Gastrocnemius medialis (tissue), 4 donors: ENCODE results near the gene TMEM175. TPM values are rescaled to one million over a fixed set of nuclear protein-coding genes. Genes with fewer than 3 reads are reported as not detected.

Experiments
- ATAC-seq, 2 donors: fragments of 150-250 bp; one replicate each; pipeline ENCODE4 v1.9.1; 2016
- DNase-seq, 2 donors: peaks; one replicate each; pipeline ENCODE4 v3.0.0-alpha.2; 2019
- H3K27ac ChIP-seq, 4 donors: fragments of 200-600 bp; sonication (generic); 1 replicate in 1 of 4; 2 replicates in 3 of 4; pipeline ENCODE4 v1.5.1; 2016 to 2018; ENCODE audit warnings: mild to moderate bottlenecking in 2 of 4, moderate library complexity in 1 of 4
- H3K27me3 ChIP-seq, 3 donors: fragments of 200-600 bp; sonication (generic) in 2 of 3; 1 replicate in 1 of 3; 2 replicates in 2 of 3; pipeline versions ENCODE4 v1.5.1 to v1.6.0; 2016 to 2019; ENCODE audit warnings: mild to moderate bottlenecking in 1 of 3, moderate library complexity in 1 of 3
- H3K36me3 ChIP-seq, 2 donors: fragments of 200-600 bp; sonication (generic) in 1 of 2; one replicate each; pipeline ENCODE4 v1.5.1; 2017 to 2018
- H3K4me1 ChIP-seq, 2 donors: fragments of 200-600 bp; sonication (generic) in 1 of 2; one replicate each; pipeline ENCODE4 v1.5.1; 2016 to 2017; ENCODE audit warnings: mild to moderate bottlenecking in 2 of 2
- H3K4me3 ChIP-seq, 4 donors: fragments of 200-600 bp; sonication (generic) in 3 of 4; 1 replicate in 1 of 4; 2 replicates in 3 of 4; pipeline ENCODE4 v1.5.1; 2016 to 2019; ENCODE audit warnings: mild to moderate bottlenecking in 2 of 4
- H3K9me3 ChIP-seq, 3 donors: fragments of 200-600 bp; sonication (generic) in 2 of 3; 1 replicate in 1 of 3; 2 replicates in 2 of 3; pipeline ENCODE4 v1.5.1; 2016 to 2019
- POLR2A ChIP-seq, 2 donors: fragments of 450-650 bp; IDR thresholded peaks; one replicate each; pipeline ENCODE4 v1.6.1; 2017; ENCODE audit warnings: antibody characterized with exemption in 2 of 2, mild to moderate bottlenecking in 2 of 2, moderate library complexity in 2 of 2
- in situ Hi-C, 4 donors: fragments of 200-750 bp; cut with MboI; loops; one replicate each; pipeline versions ENCODE4 v1.15.0 to v1.8.0; 2017; ENCODE audit warnings: low sequenced_read_pairs in 4 of 4
- intact Hi-C: fragments of 100-400 bp; cut with DNase I; formaldehyde crosslinking; loops from one replicate; pipeline ENCODE4 v1.15.1; 2023; ENCODE audit warnings: low total_unique reads
- total RNA-seq, 4 donors: library from RNA; depleted of rRNA; stranded (reverse); fragments of >200 nt; gene quantifications; one replicate each; pipeline versions ENCODE4 v1.1.0 to v1.2.3, GENCODE V29; 2016
- TF ChIP-seq, protein P1 (sequence below), 5 experiments: fragments of 450-650 bp in 3 of 5; fragments of 200-600 bp in 2 of 5; sonication (generic) in 2 of 5; IDR thresholded peaks in 4 of 5; conservative IDR thresholded peaks in 1 of 5; 1 replicate in 4 of 5; 2 replicates in 1 of 5; pipeline ENCODE4 v1.5.1; 2016 to 2019; ENCODE audit warnings: antibody characterized with exemption in 5 of 5, mild to moderate bottlenecking in 3 of 5, moderate library complexity in 3 of 5

TMEM175 gene
- total RNA-seq, 4 donors from 2014 or later, result 15.3 to 29.6 (median 20.8) TPM

DNA sequence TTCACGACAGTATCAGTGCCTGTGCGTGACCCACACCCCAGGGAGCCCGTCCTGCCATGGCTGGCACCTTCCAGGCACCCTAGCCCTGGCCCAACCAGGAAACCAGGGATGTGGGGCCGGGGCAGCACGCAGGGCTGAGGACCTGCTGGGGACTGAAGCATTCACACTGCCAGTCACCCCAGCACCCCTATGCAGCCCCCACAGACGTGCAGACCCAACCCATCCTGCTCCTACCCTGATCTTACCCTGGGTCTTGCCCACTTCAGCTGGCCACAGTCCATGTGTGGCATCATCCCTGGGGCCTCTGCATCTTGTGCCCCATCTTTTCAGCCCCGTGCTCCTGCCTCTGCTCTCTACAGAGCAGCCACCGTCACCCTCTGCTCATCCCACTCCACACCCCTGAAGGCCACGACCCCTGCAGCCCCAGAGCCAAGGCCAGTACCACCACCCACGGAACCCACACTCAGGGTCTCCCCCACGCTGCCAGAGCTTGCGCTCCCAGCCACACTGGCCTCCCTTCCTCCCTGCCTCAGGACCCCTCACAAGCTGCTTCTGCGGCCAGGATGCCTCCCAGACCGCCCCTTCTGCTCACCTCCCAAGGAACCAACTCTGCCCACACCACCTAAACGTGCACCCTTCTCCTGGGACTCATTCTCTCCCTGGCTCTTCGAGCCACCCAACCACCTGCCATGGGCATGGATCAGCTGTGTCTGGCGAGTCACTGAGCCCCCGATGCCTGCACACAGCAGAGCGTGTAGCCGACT is 25.7 kb upstream of the TMEM175 start:
- ATAC-seq (no peak), DNase-seq (no peak)
- Histone ChIP-seq H3K4me3 (no peak overlapping the region), H3K4me1 (no peaks in the 10 kb centered on the region), H3K36me3 (peaks cover 0 to 28% of the 10 kb centered on the region in 2 donors), H3K9me3 (no peaks in the 10 kb centered on the region), H3K27ac (no peak overlapping the region), H3K27me3 (no peaks in the 10 kb centered on the region)
- TF ChIP-seq, protein P1, sequence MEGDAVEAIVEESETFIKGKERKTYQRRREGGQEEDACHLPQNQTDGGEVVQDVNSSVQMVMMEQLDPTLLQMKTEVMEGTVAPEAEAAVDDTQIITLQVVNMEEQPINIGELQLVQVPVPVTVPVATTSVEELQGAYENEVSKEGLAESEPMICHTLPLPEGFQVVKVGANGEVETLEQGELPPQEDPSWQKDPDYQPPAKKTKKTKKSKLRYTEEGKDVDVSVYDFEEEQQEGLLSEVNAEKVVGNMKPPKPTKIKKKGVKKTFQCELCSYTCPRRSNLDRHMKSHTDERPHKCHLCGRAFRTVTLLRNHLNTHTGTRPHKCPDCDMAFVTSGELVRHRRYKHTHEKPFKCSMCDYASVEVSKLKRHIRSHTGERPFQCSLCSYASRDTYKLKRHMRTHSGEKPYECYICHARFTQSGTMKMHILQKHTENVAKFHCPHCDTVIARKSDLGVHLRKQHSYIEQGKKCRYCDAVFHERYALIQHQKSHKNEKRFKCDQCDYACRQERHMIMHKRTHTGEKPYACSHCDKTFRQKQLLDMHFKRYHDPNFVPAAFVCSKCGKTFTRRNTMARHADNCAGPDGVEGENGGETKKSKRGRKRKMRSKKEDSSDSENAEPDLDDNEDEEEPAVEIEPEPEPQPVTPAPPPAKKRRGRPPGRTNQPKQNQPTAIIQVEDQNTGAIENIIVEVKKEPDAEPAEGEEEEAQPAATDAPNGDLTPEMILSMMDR (IDR thresholded peaks at IDR 0.05 in 4 of 5, conservative IDR thresholded peaks at IDR 0.05 in 1 of 5), result no peak
- TF ChIP-seq POLR2A (IDR thresholded peaks at IDR 0.05), result no peak
- intact Hi-C loops, result no loop called here
- in situ Hi-C loops, result no loop called here

DNA sequence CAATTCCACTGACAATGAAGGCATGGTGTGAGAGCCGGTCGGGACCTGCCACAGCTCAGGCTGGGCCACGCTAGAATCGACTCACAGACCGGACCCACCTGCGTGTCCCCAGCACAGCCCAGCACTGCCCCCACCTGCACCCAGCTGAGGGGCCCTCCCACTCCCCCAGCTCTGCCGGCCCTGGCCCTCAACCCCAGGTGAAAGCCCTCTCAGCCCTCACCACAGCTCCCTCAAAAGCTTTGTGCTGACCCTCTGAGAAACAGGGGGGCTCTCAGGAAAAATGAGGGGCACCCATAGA is 25.2 kb upstream of the TMEM175 start:
- peaks cover 0 to 32% of the 10 kb centered on the region in 2 donors for H3K36me3 ChIP-seq

DNA sequence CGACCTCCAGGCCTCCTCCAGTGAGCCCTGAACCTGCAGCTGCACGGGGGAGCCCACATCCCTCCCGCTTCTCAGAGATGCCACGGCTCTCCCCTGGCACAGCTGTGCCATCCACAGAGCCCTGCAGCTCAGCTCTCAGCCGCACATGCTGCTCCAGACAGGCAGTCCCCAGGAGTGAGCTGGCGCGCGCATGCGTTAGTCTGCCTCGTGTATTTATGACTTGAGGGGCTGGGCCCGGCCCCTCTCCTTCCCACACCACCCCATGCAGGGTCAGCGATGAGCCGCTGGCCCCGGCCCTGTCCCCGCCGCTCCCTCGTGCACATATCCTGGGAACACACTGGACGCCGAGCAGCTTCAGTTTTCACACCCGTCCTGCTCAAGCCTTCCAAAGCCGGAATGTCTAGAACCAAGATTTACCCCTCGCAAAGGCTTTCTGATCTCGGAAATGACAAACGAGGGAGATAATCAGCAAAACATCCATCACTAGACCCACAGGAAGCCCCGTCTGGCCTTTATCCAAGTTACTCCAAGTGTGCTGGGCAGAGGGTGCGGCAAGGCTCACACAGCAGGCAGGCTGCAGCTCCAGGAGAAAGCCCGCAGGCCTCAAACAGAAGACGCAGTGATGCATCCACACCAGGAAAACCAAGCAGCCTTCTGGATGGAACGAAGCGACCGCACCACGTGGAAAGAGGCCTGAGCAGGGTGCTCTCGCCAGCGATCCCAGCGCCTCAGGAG is 24.4 kb upstream of the TMEM175 start:
- Histone ChIP-seq H3K27ac (no peak overlapping the region), H3K27me3 (no peaks in the 10 kb centered on the region), H3K4me3 (no peak overlapping the region), H3K9me3 (no peaks in the 10 kb centered on the region), H3K4me1 (no peaks in the 10 kb centered on the region), H3K36me3 (peaks cover 0 to 36% of the 10 kb centered on the region in 2 donors)
- intact Hi-C loops, result no loop called here
- no peak for DNase-seq
- in situ Hi-C loops, result no loop called here
- ATAC-seq, result no peak
- TF ChIP-seq, protein P1 (IDR thresholded peaks at IDR 0.05 in 4 of 5, conservative IDR thresholded peaks at IDR 0.05 in 1 of 5), result no peak
- no peak for TF ChIP-seq POLR2A (IDR thresholded peaks at IDR 0.05)

More for the DNA sequence above, 25.2 kb upstream of the TMEM175 start:
- no peaks in the 10 kb centered on the region for H3K27me3 ChIP-seq
- H3K9me3 ChIP-seq, result no peaks in the 10 kb centered on the region
- H3K4me1 ChIP-seq, result no peaks in the 10 kb centered on the region
- H3K27ac ChIP-seq, result no peak overlapping the region
- H3K4me3 ChIP-seq, result no peak overlapping the region
- in situ Hi-C loops (no loop called here), intact Hi-C loops (no loop called here)
- no peak for ATAC-seq
- DNase-seq, result no peak
- no peak for TF ChIP-seq POLR2A (IDR thresholded peaks at IDR 0.05)
- TF ChIP-seq, protein P1 (IDR thresholded peaks at IDR 0.05 in 4 of 5, conservative IDR thresholded peaks at IDR 0.05 in 1 of 5), result no peak

DNA sequence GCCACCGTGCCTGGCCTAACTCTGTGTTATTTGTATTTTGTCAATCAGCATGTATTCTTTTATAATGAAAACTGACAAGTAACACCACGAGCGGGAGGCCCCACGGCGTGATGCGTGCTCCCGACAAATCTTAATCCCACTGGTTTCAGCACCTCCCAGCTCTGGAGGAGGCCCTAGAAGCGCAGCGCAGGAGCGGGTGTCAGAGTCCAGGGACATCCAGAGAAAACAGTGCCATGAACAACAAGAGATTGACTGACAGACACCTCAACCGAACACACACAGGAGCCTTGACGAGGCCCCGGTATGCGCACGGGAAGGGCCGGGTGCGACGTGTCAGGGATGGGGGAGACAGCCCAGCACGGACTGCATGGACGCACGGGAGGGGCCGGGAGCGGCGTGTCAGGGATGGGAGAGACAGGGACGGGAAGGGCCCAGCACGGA is 23.1 kb upstream of the TMEM175 start:
- ATAC-seq, result no peak
- in situ Hi-C loops, result no loop called here
- H3K4me1 ChIP-seq, result no peaks in the 10 kb centered on the region
- TF ChIP-seq, protein P1 (IDR thresholded peaks at IDR 0.05 in 4 of 5, conservative IDR thresholded peaks at IDR 0.05 in 1 of 5), result no peak
- TF ChIP-seq POLR2A (IDR thresholded peaks at IDR 0.05), result no peak
- no peaks in the 10 kb centered on the region for H3K9me3 ChIP-seq
- intact Hi-C loops, result no loop called here
- peaks cover 0 to 23% of the 10 kb centered on the region in 2 donors for H3K36me3 ChIP-seq
- no peak overlapping the region for H3K27ac ChIP-seq
- no peaks in the 10 kb centered on the region for H3K27me3 ChIP-seq
- no peak for DNase-seq
- H3K4me3 ChIP-seq, result no peak overlapping the region
